HG03095 (cell line): ENCODE measurements around the gene TMF1.

Source experiments
- ATAC-seq: cut with Tn5 transposase; IDR thresholded peaks from one replicate; pipeline ENCODE4 v1.9.1; 2021; ENCODE audit warnings: moderate library complexity; ENCODE audit not compliant: unreplicated experiment

Gene TMF1

GRCh38 chr3:69051756-69052471 lies at the start of gene TMF1:
TSS of gene TMF1 (minus strand) at chr3:69052333. CDS start at chr3:69052086, 247 bp downstream.
- peak; percentile 95 for ATAC-seq

GRCh38 chr3:69099576-69099975 lies 47.4 kb upstream of the TMF1 start:
- ATAC-seq, result no peak

GRCh38 chr3:69097407-69098086 lies 45.4 kb upstream of the TMF1 start:
- no peak for ATAC-seq

- ATAC-seq, result no peak
Measured at GRCh38 chr3:69096299-69096698, 44.2 kb upstream of the TMF1 start.

GRCh38 chr3:69095636-69096035 lies 43.5 kb upstream of the TMF1 start:
- no peak for ATAC-seq

GRCh38 chr3:69094467-69095205 lies 42.5 kb upstream of the TMF1 start:
- ATAC-seq, result no peak

- peak; percentile 69 for ATAC-seq
Measured at GRCh38 chr3:69092030-69092516, 39.9 kb upstream of the TMF1 start.

- peak; percentile 2 for ATAC-seq
Measured at GRCh38 chr3:69091389-69092029, 39.4 kb upstream of the TMF1 start.

GRCh38 chr3:69090021-69090420 lies 37.9 kb upstream of the TMF1 start:
- no peak for ATAC-seq

- ATAC-seq, result peak; percentile 28
Measured at GRCh38 chr3:69088063-69088462, 35.9 kb upstream of the TMF1 start.

GRCh38 chr3:69087030-69087791 lies 35.1 kb upstream of the TMF1 start:
- no peak for ATAC-seq

GRCh38 chr3:69085833-69086722 lies 33.9 kb upstream of the TMF1 start:
- ATAC-seq, result no peak

GRCh38 chr3:69085168-69085832 lies 33.2 kb upstream of the TMF1 start:
- no peak for ATAC-seq

- peak; percentile 46 for ATAC-seq
Measured at GRCh38 chr3:69084326-69085167, 32.4 kb upstream of the TMF1 start, which contains the start of gene ARL6IP5. TSS of gene ARL6IP5 (plus strand) at chr3:69084937. CDS start at chr3:69085048, 111 bp downstream.

- peak; percentile 50 for ATAC-seq
Measured at GRCh38 chr3:69082805-69083204, 30.7 kb upstream of the TMF1 start.

GRCh38 chr3:69082361-69082760 lies 30.2 kb upstream of the TMF1 start:
- no peak for ATAC-seq

- ATAC-seq, result no peak
Measured at GRCh38 chr3:69081583-69082262, 29.6 kb upstream of the TMF1 start.
